ENCODE results near the gene AURKAIP1. TPM values are rescaled to one million over a fixed set of nuclear protein-coding genes. Genes with fewer than 3 reads are reported as not detected.
A peak's percentile ranks its signal among the peaks of the same experiment; 100 is the strongest.

AURKAIP1 gene
- total and polyA plus RNA-seq, 9 of the 15 experiments (the other 6 are each of a cell fraction or from before 2014, with no cell fraction given) = 7.8 to 478 (median 92.0) TPM

- no peak for TF ChIP-seq NFYB (IDR thresholded peaks at IDR 0.05; ENCODE audit: extremely low read depth, insufficient read length)
- TF ChIP-seq ID3 (CRISPR knock-in tag; IDR thresholded peaks at IDR 0.05) = 0 out of 2 replicates have a peak, but pooled peaks have one; percentile 61
- TF ChIP-seq ID3 (tag; IDR thresholded peaks at IDR 0.05) = peak; percentile 98
- peak; percentile 51; the same call in 1 of the 2 replicates for TF ChIP-seq ELF2 (CRISPR knock-in tag; IDR thresholded peaks at IDR 0.05)
- no peak for TF ChIP-seq CAMTA2 (CRISPR knock-in tag; conservative IDR thresholded peaks at IDR 0.05)
- TF ChIP-seq SRF (CRISPR knock-in tag; IDR thresholded peaks at IDR 0.05) = peak in 1 of 2 experiments; percentile 89; a peak in 2 of 4 replicates
- no peak for TF ChIP-seq COPS2 (conservative IDR thresholded peaks at IDR 0.05)
- TF ChIP-seq ZNF436 (CRISPR knock-in tag; IDR thresholded peaks at IDR 0.05) = no peak
- TF ChIP-seq TFAP4 (CRISPR knock-in tag; IDR thresholded peaks at IDR 0.05; ENCODE audit: borderline replicate concordance) = no peak
- no peak for TF ChIP-seq MYNN (IDR thresholded peaks at IDR 0.05)
- no peak for TF ChIP-seq MYNN (CRISPR knock-in tag; IDR thresholded peaks at IDR 0.05)
- no peak for TF ChIP-seq L3MBTL2 (IDR thresholded peaks at IDR 0.05)
- peak; percentile 66 for TF ChIP-seq ELF1 (tag; IDR thresholded peaks at IDR 0.05)
- TF ChIP-seq ZNF57 (CRISPR knock-in tag; IDR thresholded peaks at IDR 0.05) = no peak
- no peak for TF ChIP-seq LARP7 (IDR thresholded peaks at IDR 0.05)
- TF ChIP-seq NFXL1 (CRISPR knock-in tag; IDR thresholded peaks at IDR 0.05) = 0 out of 2 replicates have a peak, but pooled peaks have one; percentile 47
- TF ChIP-seq ETV1 (tag; conservative IDR thresholded peaks at IDR 0.05; ENCODE audit: low read depth) = peak; percentile 60; the same call in 1 of the 2 replicates
- no peak for TF ChIP-seq ZFP30 (CRISPR knock-in tag; IDR thresholded peaks at IDR 0.05; ENCODE audit: borderline replicate concordance)
- TF ChIP-seq EP300 (IDR thresholded peaks at IDR 0.05; ENCODE audit: low read length) = no peak
- no peak for TF ChIP-seq RBBP5 (IDR thresholded peaks at IDR 0.05; ENCODE audit: borderline replicate concordance, insufficient read depth, low read length, poor library complexity, severe bottlenecking)
- no peak for TF ChIP-seq PHB (CRISPR knock-in tag; IDR thresholded peaks at IDR 0.05)
- TF ChIP-seq NR2C2 (CRISPR knock-in tag; IDR thresholded peaks at IDR 0.05) = no peak
- TF ChIP-seq NR2C2 (tag; IDR thresholded peaks at IDR 0.05) = peak; percentile 36; the same call in 1 of the 2 replicates
- TF ChIP-seq ZNF778 (CRISPR knock-in tag; IDR thresholded peaks at IDR 0.05) = no peak
- TF ChIP-seq ZNF224 (CRISPR knock-in tag; IDR thresholded peaks at IDR 0.05) = no peak
- TF ChIP-seq SMAD1 (IDR thresholded peaks at IDR 0.05; ENCODE audit: low read depth, low read length, partially characterized antibody) = no peak
- TF ChIP-seq CREB1 (IDR thresholded peaks at IDR 0.05) = no peak
- TF ChIP-seq CREB1 (CRISPR knock-in tag; IDR thresholded peaks at IDR 0.05) = no peak
- TF ChIP-seq ZBTB34 (CRISPR knock-in tag; IDR thresholded peaks at IDR 0.05) = peak; percentile 67; the same call in 1 of the 2 replicates
- TF ChIP-seq XRCC5 (IDR thresholded peaks at IDR 0.05; ENCODE audit: low read depth, low read length) = no peak
Observed at GRCh38 chr1:1422465-1423244, 47.6 kb upstream of the AURKAIP1 start (continued).

Measured in K562 (cell line).